ENCODE data around the gene THSD7A.

THSD7A gene

GRCh38 chr7:11810043-11810625 is 21.9 kb downstream of the THSD7A start:
- Histone ChIP-seq H3K36me3 (replicated peaks; ENCODE audit: insufficient read depth, low read length) (no peaks in the 10 kb centered on the region), H3K27me3 (replicated peaks; ENCODE audit: insufficient read depth, low read length) (no peaks in the 10 kb centered on the region), H3K79me2 (ENCODE audit: low read length) (no peaks in the 10 kb centered on the region), H3K4me1 (ENCODE audit: low read length) (no peaks in the 10 kb centered on the region), H3K9ac (ENCODE audit: low read length) (no peak overlapping the region), H3F3A (ENCODE audit: insufficient read depth, low read length) (no peaks in the 10 kb centered on the region), H2AFZ (ENCODE audit: low read length) (no peak overlapping the region), H3K9me3 (replicated peaks; ENCODE audit: insufficient read depth, low read length) (no peaks in the 10 kb centered on the region), H3K27ac (ENCODE audit: low read length) (no peak overlapping the region), H4K20me1 (ENCODE audit: insufficient read depth, low read length) (no peaks in the 10 kb centered on the region), H3K4me2 (ENCODE audit: low read depth, low read length) (no peak overlapping the region), H3K9me2 (replicated peaks; ENCODE audit: insufficient read depth, low read length) (no peaks in the 10 kb centered on the region), H3K4me3 (ENCODE audit: low read length) (no peak overlapping the region)
- no peak for DNase-seq
- no peak for TF ChIP-seq EZH2phosphoT487 (IDR thresholded peaks at IDR 0.05; ENCODE audit: low read length)
- no peak for TF ChIP-seq EZH2 (optimal IDR thresholded peaks at IDR 0.05; ENCODE audit: low read depth, low read length)
- TF ChIP-seq CTCF (IDR thresholded peaks at IDR 0.05; ENCODE audit: low read length): no peak

- Histone ChIP-seq H3K4me3 (ENCODE audit: low read length) (no peak overlapping the region), H3K36me3 (replicated peaks; ENCODE audit: insufficient read depth, low read length) (no peaks in the 10 kb centered on the region), H3K27ac (ENCODE audit: low read length) (no peak overlapping the region), H3K79me2 (ENCODE audit: low read length) (no peaks in the 10 kb centered on the region), H3K9me2 (replicated peaks; ENCODE audit: insufficient read depth, low read length) (no peaks in the 10 kb centered on the region), H3K9ac (ENCODE audit: low read length) (no peak overlapping the region), H2AFZ (ENCODE audit: low read length) (no peak overlapping the region), H3K4me1 (ENCODE audit: low read length) (no peaks in the 10 kb centered on the region), H3K4me2 (ENCODE audit: low read depth, low read length) (no peak overlapping the region), H3K9me3 (replicated peaks; ENCODE audit: insufficient read depth, low read length) (no peaks in the 10 kb centered on the region), H3F3A (ENCODE audit: insufficient read depth, low read length) (no peaks in the 10 kb centered on the region), H3K27me3 (replicated peaks; ENCODE audit: insufficient read depth, low read length) (no peaks in the 10 kb centered on the region), H4K20me1 (ENCODE audit: insufficient read depth, low read length) (no peaks in the 10 kb centered on the region)
- DNase-seq: no peak
- TF ChIP-seq EZH2 (optimal IDR thresholded peaks at IDR 0.05; ENCODE audit: low read depth, low read length) (no peak), EZH2phosphoT487 (IDR thresholded peaks at IDR 0.05; ENCODE audit: low read length) (no peak), CTCF (IDR thresholded peaks at IDR 0.05; ENCODE audit: low read length) (no peak)
Measured at GRCh38 chr7:11807000-11807399, 25.0 kb downstream of the THSD7A start.

- DNase-seq: no peak
- TF ChIP-seq EZH2 (optimal IDR thresholded peaks at IDR 0.05; ENCODE audit: low read depth, low read length) (no peak), EZH2phosphoT487 (IDR thresholded peaks at IDR 0.05; ENCODE audit: low read length) (no peak), CTCF (IDR thresholded peaks at IDR 0.05; ENCODE audit: low read length) (no peak)
- Histone ChIP-seq H3K4me3 (ENCODE audit: low read length) (no peak overlapping the region), H3F3A (ENCODE audit: insufficient read depth, low read length) (no peaks in the 10 kb centered on the region), H3K9me2 (replicated peaks; ENCODE audit: insufficient read depth, low read length) (no peaks in the 10 kb centered on the region), H3K4me2 (ENCODE audit: low read depth, low read length) (no peak overlapping the region), H3K27ac (ENCODE audit: low read length) (no peak overlapping the region), H4K20me1 (ENCODE audit: insufficient read depth, low read length) (no peaks in the 10 kb centered on the region), H3K9ac (ENCODE audit: low read length) (no peak overlapping the region), H3K9me3 (replicated peaks; ENCODE audit: insufficient read depth, low read length) (no peaks in the 10 kb centered on the region), H2AFZ (ENCODE audit: low read length) (no peak overlapping the region), H3K79me2 (ENCODE audit: low read length) (no peaks in the 10 kb centered on the region), H3K4me1 (ENCODE audit: low read length) (no peaks in the 10 kb centered on the region), H3K27me3 (replicated peaks; ENCODE audit: insufficient read depth, low read length) (no peaks in the 10 kb centered on the region), H3K36me3 (replicated peaks; ENCODE audit: insufficient read depth, low read length) (no peaks in the 10 kb centered on the region)
Measured at GRCh38 chr7:11804621-11805020, 27.4 kb downstream of the THSD7A start.
